Activated CD8-positive, alpha-beta memory T cell treated with anti-CD3 and anti-CD28 coated beads for 1 hour (primary cell): Measurements from ENCODE around the gene ASCL5.

ENCODE experiments used
- DNase-seq, 2 donors: peaks; one replicate each; pipeline ENCODE4 v3.0.0-alpha.2; 2020; ENCODE audit warnings: low read depth in 1 of 2; ENCODE audit errors: extremely low read depth in 1 of 2

ASCL5 gene

DNA sequence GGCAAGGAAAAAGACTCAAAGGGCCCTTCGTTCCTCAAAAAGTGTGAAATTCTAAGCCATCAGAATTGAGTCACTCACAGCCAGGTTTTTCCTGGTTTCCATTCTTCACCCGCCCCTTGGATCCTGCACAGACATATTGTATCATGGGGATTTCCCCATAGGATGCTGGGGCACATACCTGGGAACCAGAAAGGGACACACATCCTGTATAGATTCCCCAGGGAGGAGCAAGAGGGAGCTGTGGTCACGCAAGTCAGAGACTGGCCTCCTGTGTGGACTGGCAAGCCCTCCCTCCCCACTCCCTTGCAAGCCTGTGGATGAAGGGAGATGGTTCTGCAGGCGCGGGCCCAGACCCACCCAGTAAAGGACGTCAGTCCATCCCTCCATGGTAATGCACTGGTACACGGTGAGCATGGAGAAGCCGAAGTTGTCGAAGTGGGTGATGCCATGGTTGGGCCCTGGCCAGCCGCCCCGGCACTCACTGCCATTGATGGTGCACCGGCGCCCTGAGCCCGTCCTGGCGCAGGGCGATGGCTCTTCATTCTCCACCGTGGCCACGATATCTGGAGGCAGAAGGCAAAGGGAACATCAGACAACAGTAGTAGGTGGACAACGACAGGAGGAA is 38.0 kb downstream of the ASCL5 start:
- DNase-seq: no peak

DNA sequence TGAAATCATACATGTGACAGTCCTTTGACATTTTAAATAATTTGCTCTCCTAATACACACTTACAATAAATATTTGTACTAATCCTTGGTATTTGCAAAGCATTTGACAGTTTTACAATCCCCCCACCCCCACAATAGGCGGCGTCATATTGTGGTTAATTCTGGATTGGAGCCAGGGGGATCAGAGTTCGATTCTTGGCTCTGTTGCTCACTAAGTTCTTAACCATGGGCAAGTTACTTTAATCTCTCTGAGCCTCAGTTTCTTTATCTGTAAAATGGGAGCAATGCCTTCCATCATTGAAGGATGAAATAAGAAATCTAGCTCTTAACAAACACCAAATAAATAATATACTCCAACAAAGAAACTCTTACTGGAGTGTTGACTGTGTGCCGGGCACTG is 38.6 kb downstream of the ASCL5 start:
- no peak for DNase-seq

DNA sequence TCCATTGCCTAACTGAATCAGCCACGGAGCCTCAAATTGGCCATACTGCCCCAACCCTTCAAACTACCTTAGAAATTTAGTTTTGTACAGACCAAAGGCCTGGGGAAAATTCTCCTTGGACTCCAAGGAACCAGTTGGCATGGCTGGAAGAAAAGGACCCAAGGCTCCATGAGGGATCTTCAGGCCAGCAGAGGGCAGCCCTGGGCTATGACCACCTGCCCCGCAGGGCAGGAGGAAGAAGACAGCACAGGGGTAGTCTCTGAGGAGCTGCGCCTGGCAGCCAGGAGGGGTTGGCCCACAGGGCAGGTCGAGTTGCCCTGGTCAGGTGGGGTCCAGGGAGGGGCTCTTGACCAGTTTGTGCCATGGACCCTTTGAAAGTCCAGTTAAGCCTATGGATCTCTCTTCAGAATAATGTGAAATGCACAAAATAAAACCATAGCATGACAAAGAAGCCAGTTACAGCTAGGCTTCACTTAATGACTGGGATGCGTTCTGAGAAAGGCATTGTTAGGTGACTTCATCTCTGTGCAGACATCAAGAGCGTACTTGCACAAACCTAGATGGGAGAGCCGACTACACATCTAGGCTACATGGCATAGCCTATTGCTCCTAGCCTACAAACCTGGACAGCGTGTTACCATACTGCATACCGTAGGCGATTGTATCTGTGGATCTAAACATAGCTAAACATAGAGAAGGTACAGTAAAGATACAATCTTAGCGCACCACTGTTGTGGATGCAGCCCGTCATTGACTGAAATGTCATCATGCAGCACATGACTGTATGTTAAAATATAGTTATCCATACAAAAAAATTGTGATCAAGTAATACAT is 40.9 kb downstream of the ASCL5 start:
- peak in 1 of 2 donors; percentile 11 for DNase-seq

DNA sequence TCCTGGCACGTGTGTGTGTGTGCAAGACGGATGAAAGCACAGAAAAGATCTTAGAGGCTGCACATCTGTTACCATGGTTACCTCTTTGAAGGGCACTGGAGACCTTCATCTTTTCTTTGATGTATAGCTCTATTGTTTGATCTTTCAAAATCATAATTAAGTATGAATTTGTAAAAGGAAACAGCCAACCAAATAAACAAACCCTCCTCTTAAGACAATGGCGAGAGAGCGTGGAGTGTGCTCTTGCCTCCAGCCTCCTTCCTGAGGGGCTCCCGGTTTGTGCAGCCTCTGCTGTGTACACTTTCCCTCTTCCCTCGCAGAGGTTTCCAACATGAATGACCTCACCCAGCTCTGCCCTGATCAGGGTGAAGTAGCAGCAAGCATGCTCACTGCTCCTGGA is 42.7 kb downstream of the ASCL5 start:
- DNase-seq: no peak

DNA sequence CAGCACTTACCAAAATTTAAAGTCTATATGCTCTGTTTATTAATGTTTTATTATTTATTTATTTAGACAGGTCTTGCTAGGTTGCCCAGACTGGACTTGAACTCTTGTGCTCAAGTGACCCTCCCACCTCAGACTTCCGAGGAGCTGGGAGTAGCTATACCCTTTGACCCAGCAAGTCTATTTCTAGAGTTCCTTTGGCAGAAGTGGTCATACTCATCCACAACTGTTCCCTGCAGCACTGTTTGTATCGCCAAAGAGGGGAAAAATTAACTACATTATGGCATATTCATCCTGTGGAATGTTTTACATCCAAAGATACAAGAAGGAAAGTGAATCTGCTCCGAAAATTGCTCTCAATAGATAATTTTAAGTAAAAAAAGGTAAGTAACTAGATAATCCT is 43.2 kb downstream of the ASCL5 start:
- DNase-seq: no peak

DNA sequence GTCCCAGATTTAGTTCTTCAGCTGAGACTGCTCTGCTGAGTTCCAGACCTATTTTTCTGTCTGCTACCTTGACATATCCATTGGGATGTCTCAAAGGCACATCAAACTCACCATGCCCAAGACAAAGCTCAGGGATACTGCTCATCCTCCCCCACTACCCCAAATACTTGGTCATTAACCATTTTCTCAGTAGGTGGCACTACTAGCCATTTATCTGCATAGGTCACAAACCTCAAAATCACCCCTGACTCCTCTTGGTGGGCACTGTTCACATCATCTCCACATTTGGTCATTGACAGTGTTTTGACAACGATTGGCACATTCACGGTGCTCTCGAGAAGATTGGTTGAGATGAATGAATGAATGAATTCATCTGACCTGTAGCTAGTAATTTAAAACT is 46.8 kb downstream of the ASCL5 start:
- no peak for DNase-seq

DNA sequence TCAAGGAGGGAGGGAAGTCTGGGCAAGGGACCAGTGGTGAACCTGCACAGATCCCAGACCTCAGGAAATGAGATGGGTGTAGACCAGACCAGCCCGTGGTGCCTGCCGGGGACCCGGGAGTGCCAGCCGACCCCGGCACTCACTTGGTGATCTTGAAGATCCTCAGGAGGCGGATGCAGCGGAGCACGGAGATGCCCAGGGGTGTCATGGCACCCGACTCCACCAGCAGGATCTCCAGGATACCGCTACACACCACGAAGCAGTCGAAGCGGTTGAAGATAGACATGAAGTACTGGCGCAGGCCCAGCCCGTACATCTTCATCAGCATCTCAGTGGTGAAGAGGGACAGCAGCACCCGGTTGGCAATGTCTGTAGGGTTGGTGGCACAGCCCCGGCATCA is 49.2 kb downstream of the ASCL5 start:
- DNase-seq: no peak

DNA sequence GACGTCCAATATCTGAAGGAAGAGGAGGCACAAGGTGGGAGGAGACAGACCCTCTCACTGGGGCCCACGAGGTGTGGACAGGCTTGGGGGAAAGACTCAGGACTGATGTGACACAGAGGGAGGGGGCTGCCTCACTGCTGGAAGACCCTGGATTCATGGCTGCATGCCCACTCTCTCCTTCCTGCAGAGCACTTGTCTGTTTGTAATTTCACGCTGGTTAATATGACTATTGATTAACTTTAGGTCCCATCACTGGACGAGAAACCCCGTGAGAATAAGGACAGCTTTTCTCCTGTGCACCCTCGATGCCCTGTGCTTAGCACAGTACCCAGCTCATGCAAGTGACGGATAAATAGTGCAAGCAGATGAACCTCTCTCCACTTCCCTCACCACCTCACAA is 49.9 kb downstream of the ASCL5 start:
- no peak for DNase-seq

DNA sequence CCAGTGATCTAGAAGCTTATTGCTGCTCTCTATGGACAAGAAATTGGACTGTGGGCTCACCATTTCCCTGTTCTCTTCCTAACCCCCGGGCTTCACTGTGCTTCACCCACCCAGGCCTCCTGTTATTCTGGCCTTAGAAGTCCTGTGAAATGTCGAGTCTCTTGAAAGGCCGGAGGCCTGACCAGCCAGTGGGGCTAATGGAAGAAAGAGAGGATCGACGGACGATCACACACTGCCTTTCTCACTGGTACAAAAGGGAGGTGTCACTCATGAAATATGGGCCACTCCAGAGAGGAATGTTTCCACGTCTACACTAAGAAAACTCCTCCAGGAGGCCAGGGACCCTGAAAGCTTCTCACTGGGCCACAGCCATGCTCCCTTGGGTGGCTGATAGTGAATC is 50.9 kb downstream of the ASCL5 start:
- DNase-seq: no peak

DNA sequence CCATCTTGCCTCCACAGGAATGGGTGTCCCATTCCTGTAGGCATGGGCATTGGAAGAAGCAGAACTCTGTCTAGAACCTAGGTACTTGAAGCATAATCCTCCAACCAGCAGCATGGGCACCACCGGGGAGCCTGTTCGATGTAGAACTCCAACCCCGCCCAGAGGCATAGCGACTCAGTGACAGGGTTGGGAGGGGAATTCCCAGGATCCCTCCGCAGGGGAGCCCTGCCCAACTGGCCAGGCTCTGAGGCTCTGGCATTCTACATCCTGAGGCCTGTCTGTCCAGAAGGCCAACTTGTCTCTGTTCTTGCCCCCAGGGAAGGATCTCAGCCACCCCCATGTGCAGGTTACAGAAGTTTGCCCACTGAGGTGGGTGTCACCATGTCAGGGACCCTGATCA is 53.0 kb downstream of the ASCL5 start:
- DNase-seq: no peak

DNA sequence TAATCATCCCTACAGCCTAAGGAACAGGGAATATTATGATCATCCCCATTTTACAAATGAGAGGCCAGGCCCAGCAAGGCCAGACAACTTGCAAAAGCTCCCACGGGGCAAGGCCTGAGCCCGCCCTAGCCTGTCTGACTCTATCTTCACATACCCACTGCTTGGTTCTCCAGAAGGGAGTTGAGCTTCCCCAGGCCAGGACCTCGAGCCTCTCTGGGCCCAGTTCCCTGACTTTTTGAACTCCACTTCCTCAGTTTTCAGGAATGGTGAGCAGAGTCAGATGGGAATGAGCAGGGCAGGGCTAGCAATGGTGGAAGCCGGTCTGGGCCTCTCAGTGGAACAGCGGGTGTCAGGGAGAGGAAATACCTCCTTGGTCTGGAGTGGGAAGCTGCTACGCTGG is 54.1 kb downstream of the ASCL5 start:
- DNase-seq: no peak

DNA sequence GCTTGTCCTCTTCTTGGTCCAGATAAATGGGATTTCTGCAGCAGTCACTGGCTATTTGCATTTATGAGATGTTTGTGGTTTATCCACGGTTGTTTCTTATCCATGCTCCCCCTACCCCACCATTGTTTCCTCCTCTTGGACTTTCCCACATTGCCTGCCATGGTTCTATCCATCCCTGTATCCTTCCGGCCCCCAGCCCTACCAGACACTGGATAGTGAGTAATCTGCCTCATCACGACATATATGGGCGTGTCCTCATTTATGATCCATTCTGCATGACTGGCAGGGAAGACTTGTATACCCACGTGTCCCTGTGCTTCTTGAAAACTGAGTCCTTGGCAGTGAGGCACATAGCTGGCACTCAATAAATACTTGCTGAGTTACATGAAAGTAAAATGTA is 54.8 kb downstream of the ASCL5 start:
- DNase-seq: no peak

DNA sequence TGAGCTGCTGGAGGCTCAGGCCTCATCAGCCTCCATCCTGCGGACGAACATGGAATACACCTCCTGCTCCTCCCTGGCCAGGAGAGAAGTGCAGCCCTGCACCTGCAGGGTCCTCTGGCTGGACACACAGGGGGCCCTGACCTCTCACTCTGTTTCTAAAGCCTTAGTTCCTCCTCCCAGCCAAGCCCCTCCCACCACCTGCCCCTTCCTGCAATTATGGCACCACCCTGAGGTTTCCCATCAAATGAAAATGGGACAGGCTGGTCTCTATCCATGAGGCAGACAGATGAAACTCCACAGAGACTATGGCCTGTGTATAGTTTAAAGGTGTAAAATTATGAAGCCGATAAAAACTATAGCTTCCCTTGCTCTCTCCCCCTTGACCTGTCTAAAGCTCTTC is 57.3 kb downstream of the ASCL5 start:
- DNase-seq: no peak

DNA sequence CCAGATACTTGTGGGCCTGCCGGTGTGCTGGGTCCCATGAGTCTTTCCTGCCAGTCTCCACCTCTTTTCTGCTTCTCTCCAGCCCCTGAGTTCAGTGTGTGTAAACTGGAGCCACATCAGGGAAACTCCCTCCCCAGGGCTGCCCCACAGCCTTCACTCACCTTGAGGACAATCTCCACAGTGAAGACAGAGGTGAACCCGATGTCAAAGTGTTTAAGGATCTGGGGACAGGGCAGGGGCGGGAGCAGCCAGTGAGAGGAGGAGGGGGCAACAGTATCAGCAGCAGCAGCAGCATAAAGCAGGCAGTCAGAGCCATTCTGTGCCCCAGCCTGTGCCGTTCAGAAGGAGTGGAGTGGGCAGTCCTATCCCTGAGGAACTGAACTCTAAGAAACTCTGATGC is 58.0 kb downstream of the ASCL5 start:
- DNase-seq: no peak

DNA sequence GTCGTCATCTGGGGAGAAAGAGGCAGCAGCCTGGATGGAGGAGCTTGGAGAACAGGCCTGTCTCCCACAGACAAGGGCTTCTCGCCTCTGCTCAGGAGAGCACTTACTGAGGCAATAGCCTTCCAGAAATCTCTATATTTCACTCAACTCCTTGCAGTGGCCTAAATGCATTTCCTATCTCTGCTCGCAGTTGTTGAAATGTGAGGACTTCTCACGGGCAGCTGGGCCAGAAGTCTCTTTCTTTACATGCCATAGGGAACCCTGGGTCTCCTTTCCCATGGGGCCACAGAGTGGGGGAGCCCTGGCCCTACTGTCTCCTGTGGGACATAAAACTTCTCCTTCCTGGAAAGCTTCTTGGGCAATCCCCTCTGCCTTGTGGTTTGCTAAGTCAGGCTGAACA is 60.0 kb downstream of the ASCL5 start:
- DNase-seq: no peak

DNA sequence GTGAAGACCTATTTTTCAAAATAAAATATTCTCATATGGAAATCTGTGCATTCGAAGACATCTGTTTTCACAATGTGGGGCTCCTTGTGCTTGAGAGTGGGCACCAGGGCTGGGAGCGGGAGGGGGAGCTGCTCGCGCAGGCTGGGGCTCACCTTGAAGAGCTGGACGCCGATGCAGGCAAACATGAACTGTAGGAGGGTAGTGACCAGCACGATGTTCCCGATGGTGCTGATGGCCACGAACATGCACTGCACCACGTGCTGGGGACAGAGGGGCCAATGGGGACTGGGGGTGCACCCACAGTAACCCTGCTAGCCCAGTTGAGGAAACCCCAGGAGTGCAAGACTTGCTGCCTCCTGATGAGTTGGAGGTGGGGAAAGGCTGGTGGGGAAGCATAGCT is 61.3 kb downstream of the ASCL5 start:
- no peak for DNase-seq

DNA sequence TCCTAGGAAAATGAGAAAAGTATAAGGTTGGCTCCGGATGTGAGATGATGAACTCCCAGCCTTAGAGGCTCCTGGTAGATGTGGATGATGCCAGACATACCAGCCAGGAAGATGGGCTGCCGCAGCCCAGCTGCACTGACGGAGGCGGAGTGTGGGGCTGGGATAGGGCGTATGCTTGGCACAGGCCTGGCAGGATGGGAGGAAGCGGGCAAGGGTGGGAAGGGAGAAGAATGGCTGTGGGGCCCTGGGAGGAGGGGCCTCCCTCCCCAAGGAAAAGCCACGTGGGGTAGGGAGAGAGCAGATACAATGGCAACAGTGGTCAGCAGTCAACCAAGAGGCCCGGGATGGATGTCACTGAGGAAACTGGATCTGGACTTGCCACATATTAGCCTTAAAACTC is 62.2 kb downstream of the ASCL5 start:
- DNase-seq: no peak
